GM18868 (cell line): ENCODE data around the gene SPINDOC.
A peak's percentile ranks its signal among the peaks of the same experiment; 100 is the strongest.
"Not testable (repeated sequence)": the region's sequence is repeated elsewhere in the genome, so short reads cannot be mapped to it uniquely, and the experiment has no call there.

ENCODE experiments used
- ATAC-seq: cut with Tn5 transposase; IDR thresholded peaks from one replicate; pipeline ENCODE4 v1.9.1; 2021; ENCODE audit warnings: mild to moderate bottlenecking, moderate library complexity; ENCODE audit not compliant: unreplicated experiment

SPINDOC gene, protein sequence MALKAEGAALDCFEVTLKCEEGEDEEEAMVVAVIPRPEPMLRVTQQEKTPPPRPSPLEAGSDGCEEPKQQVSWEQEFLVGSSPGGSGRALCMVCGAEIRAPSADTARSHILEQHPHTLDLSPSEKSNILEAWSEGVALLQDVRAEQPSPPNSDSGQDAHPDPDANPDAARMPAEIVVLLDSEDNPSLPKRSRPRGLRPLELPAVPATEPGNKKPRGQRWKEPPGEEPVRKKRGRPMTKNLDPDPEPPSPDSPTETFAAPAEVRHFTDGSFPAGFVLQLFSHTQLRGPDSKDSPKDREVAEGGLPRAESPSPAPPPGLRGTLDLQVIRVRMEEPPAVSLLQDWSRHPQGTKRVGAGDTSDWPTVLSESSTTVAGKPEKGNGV

GRCh38 chr11:63813035-63813562 lies at the start of gene SPINDOC:
Gene SPINDOC (plus strand): TSS chr11:63813456. CDS start chr11:63813687, 231 bp downstream.
- peak; percentile 87 for ATAC-seq

- ATAC-seq, result no peak
Measured at GRCh38 chr11:63763496-63764339, 49.5 kb upstream of the SPINDOC start.

DNA sequence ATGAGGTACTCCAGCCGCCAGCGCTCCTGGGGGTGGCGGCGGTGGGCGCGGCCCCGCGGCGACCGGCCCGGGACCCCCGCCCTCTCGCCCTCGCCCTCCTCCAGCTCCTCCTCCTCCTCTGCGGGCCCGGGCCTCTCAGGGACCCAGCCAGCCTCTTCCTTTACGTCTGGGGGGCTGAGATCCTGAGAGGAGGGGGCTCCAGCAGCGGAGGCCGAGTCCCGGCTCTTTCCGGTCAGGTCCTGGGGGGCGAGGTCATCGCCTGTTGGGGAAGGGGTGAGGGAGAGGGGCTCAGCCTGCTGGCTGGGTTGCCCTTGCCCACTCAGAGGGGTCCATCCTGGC lies 48.9 kb upstream of the SPINDOC start:
- no peak for ATAC-seq

- no peak for ATAC-seq
Measured at GRCh38 chr11:63764679-63765647, 48.3 kb upstream of the SPINDOC start.

- no peak for ATAC-seq
Measured at GRCh38 chr11:63765688-63766241, 47.5 kb upstream of the SPINDOC start.

DNA sequence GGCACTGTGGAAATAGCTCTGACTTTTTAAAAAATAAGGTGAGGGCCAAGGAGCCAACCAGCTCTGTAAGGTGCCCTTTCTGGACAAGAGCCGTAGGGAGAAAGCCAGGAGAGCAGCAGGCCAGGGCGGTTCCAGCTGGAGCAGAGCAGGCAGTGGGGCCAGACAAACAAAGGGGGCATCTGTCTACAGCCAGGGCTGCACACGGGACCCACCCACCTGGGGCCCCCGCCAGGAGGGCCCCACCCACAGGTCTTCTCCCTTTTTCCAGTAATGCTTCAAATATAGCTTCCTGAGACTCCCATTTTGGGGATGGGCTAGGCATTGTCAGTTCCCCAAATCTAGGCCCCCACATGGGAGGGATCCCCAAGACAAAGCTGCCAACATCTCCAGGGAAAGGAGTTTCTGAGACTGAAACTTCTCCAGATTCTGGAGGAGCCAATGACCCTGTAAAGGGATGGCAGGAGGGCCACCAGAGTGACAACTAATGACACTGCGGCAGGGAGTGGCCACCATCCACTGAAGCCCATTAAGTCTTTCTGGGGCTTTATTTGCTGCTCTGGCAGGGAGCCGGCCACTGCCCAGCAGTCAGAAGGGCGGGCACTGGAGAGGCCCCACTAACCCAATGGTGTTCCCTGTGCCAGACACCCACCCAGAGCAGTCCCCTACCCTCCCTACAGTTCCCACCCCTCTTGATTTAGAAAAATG lies 46.6 kb upstream of the SPINDOC start:
- ATAC-seq, result no peak

- no peak for ATAC-seq
Measured at GRCh38 chr11:63767267-63767564, 46.0 kb upstream of the SPINDOC start.

- no peak for ATAC-seq
Measured at GRCh38 chr11:63767565-63768236, 45.6 kb upstream of the SPINDOC start.

GRCh38 chr11:63768237-63769041 lies 44.8 kb upstream of the SPINDOC start, which contains the start of gene ZFTA:
Gene ZFTA (minus strand): TSS chr11:63768775. CDS start chr11:63768622, 153 bp downstream.
- ATAC-seq, result peak; percentile 57

DNA sequence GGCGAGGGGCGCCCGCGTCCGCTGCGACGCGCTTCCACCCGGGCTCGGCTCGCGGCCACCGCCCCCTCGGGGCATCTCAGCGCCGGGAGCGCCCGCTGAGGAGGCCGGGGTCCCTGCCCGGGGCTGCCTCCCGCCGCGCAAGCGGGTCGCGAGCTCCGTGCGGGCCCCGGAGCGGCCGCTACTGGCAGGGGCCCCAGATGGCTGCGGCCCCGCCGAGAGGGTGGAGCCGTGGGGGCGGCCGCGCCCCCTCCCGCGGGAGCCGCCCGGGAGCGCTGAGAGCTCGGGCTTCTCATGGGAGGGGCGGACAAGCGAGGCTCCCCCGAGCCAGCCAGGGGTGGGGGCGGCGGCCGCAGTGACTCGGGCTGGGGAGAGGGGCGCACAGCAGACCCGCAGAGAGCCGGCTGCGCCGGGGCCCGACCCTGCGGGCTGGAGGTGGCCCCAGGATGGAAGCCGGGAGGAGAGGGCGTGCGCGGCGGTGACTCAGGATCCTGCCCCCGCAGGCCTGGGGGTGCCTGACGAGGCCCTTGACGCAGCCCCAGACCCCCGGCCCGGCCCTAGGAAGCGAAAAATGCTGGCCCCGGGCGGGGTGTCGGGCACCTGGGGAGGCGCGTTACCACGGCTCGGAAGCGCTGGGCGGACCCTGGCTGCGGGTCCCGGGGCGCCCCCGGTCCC lies 44.1 kb upstream of the SPINDOC start:
- peak; percentile 47 for ATAC-seq

GRCh38 chr11:63769714-63770455 lies 43.4 kb upstream of the SPINDOC start:
- ATAC-seq, result no peak

DNA sequence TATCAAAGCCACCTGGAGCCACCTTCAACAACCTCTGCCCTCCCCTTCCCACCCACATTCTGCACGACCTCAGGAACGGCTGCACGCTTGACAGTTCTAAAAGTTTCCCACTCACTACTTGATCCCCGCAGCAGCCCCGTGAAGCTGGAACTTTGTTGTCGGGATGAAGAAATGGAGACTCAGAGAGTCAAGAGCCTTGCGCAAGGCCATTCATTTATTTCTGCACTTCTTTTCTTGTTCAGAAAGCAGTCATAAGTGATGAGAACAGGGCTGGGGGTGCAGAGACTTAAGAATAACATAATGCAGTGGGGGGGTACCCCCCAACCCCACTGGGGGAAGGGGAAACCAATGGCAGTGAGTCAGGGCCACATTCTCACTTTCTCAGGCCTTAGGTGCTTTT lies 42.5 kb upstream of the SPINDOC start:
- no peak for ATAC-seq

GRCh38 chr11:63771741-63772318 lies 41.4 kb upstream of the SPINDOC start:
- not testable (repeated sequence) for ATAC-seq

DNA sequence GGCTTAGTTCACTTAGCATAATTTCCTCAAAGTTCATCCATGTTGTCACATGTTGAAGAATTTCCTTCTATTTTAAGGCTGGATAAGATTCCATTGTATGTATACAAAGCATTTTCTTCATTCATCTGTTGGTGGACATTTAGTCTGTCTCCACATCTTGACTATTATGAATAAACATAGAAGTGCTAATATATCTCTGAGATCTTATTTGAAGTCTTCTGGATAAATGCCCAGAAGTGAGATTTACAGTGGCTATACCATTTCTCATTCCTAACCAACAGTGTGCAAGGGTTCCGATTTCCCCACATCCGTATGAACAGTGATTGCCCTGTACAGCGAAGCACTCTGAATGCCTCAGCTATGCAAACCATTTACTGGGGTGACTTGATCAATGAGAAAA lies 38.1 kb upstream of the SPINDOC start:
- no peak for ATAC-seq

- no peak for ATAC-seq
Measured at GRCh38 chr11:63779039-63779438, 34.2 kb upstream of the SPINDOC start.

GRCh38 chr11:63782749-63783148 lies 30.5 kb upstream of the SPINDOC start:
- no peak for ATAC-seq
